HCT116 (cell line): ENCODE data around the gene CHFR.

Experiments used
- CEBPB ChIP-seq: IDR thresholded peaks from 2 replicates; pipeline ENCODE4 v1.6.1; 2012; ENCODE audit warnings: low read depth
- CTCF ChIP-seq, 3 experiments: fragments of 200-600 bp in 1 of 3; sonication (generic) in 1 of 3; IDR thresholded peaks in 2 of 3; conservative IDR thresholded peaks in 1 of 3; 2 replicates each; pipeline ENCODE4 v1.5.1; 2012 to 2017; ENCODE audit warnings: low read depth in 2 of 3, low read length in 2 of 3, antibody characterized with exemption in 1 of 3, borderline replicate concordance in 1 of 3, control low read depth in 1 of 3, mild to moderate bottlenecking in 1 of 3, mixed read lengths in 1 of 3, mixed run types in 1 of 3, moderate library complexity in 1 of 3; ENCODE audit not compliant: insufficient read depth in 1 of 3
- JUND ChIP-seq: IDR thresholded peaks from 2 replicates; pipeline ENCODE4 v1.6.1; 2012
- POLR2AphosphoS5 ChIP-seq: IDR thresholded peaks from 2 replicates; pipeline ENCODE4 v1.6.1; 2011; ENCODE audit warnings: mild to moderate bottlenecking, low read depth, low read length, moderate library complexity
- REST ChIP-seq: IDR thresholded peaks from 2 replicates; pipeline ENCODE4 v1.6.1; 2012; ENCODE audit warnings: low read depth
- SRF ChIP-seq: IDR thresholded peaks from 2 replicates; pipeline ENCODE4 v1.6.1; 2012; ENCODE audit warnings: low read depth

- TF ChIP-seq JUND (no peak), POLR2AphosphoS5 (no peak), CTCF (IDR thresholded peaks at IDR 0.05 in 2 of 3, conservative IDR thresholded peaks at IDR 0.05 in 1 of 3; ENCODE audit: borderline replicate concordance in 1 of 3, insufficient read depth in 1 of 3, low read depth in 2 of 3, low read length in 2 of 3) (no peak), SRF (no peak), CEBPB (no peak), REST (no peak)
Measured at GRCh38 chr12:132899033-132899432, 11.6 kb upstream of the CHFR start.
